SK-N-SH (cell line): Measurements from ENCODE around the gene SERTAD2.

ENCODE experiments used
- ELF1 ChIP-seq: IDR thresholded peaks from 2 replicates; pipeline ENCODE4 v1.4.0; 2012
- SMC3 ChIP-seq: IDR thresholded peaks from 2 replicates; pipeline ENCODE4 v1.6.1; 2012; ENCODE audit warnings: low read depth, low read length, improper control_type of control experiment
- USF2 ChIP-seq: fragments of 150-350 bp; IDR thresholded peaks from 2 replicates; pipeline ENCODE4 v1.6.1; 2017; ENCODE audit warnings: antibody characterized with exemption, low read length, low read depth, borderline replicate concordance
- TF ChIP-seq, protein P1 (sequence below): fragments of 200-600 bp; sonication (generic); IDR thresholded peaks from 2 replicates; pipeline ENCODE4 v1.6.1; 2017; ENCODE audit warnings: antibody characterized with exemption, mild to moderate bottlenecking, moderate library complexity

DNA sequence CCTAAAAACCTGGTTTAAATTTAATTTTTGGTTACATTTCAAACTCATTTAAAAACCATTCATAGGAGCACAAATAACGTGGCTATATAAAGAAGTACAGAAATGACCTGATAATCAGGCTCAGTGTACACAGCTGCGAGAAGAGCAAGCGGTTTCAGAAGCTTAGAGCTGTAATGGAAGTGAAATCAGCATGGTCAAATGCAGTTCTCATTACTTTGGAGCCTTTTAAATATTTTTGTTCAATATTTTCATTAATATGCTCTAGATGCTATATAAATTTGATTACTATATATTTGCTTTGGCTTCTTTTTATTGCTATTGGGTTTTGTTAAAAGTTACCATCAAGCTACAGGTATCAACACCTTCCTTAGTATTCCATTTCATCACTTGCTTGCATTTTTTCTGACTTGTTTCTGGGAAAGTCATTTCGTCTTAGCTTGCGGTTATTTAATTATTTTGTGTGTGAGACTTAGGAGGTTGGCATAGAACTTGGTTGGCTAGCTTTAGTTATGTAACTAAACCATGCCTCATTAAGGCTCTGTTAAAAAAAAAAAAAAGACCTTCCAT lies 70.9 kb downstream of the SERTAD2 start:
- TF ChIP-seq, protein P1, sequence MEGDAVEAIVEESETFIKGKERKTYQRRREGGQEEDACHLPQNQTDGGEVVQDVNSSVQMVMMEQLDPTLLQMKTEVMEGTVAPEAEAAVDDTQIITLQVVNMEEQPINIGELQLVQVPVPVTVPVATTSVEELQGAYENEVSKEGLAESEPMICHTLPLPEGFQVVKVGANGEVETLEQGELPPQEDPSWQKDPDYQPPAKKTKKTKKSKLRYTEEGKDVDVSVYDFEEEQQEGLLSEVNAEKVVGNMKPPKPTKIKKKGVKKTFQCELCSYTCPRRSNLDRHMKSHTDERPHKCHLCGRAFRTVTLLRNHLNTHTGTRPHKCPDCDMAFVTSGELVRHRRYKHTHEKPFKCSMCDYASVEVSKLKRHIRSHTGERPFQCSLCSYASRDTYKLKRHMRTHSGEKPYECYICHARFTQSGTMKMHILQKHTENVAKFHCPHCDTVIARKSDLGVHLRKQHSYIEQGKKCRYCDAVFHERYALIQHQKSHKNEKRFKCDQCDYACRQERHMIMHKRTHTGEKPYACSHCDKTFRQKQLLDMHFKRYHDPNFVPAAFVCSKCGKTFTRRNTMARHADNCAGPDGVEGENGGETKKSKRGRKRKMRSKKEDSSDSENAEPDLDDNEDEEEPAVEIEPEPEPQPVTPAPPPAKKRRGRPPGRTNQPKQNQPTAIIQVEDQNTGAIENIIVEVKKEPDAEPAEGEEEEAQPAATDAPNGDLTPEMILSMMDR, result no peak
- TF ChIP-seq USF2, result no peak
- TF ChIP-seq ELF1, result no peak
- no peak for TF ChIP-seq SMC3
